ENCODE data around the gene DRGX. TPM values are rescaled to one million over a fixed set of nuclear protein-coding genes. Genes with fewer than 3 reads are reported as not detected.
A peak's percentile ranks its signal among the peaks of the same experiment; 100 is the strongest.

Gene DRGX
- total RNA-seq, 1 experiment from 2014 or later, result not detected

DNA sequence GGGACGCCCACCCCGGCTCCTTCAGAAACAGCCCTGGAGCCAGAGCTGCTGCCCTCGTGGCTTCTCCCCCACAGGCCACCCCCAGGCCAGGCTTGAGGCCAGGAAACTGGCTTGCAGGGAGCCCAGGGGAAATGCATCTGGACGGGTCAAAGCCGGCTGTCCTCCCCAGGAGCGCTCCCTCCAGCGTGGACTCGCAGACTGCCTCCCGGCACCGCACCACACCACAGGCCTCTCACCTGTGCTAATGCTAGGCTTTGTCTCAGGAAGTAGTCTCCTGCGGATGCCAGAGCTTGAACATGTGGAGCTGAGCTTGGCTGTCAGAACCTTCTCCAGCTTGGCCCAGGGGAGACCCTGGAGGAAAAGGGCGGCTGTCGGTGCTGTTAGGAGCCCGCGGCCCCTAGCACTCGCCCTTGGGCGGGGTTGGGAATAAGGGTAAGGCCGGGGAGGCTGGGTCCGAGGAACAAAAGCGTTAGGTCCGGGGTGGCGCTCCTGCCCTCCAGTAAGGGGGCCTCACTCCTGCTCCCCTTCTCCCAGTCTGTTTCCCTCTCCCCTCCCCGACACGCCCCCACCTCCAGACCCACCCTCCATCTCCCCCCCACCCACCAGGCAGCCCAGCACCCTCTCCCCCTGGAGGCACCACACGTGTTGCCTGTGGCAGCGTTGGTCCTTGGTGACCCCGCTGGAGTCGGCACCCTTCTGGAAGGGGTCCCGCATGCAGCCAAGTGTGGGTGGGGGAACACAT lies 21.6 kb upstream of the DRGX start:
- Histone ChIP-seq H3K4me3 (no peak overlapping the region), H3K27me3 (replicated peaks) (0 out of 2 replicates have a peak, but pooled peaks cover 8% of the 10 kb centered on the region), H3K9me3 (replicated peaks) (no peaks in the 10 kb centered on the region), H3K27ac (no peak overlapping the region), H3K4me1 (replicated peaks) (no peaks in the 10 kb centered on the region), H3K36me3 (no peaks in the 10 kb centered on the region)
- DNase-seq (ENCODE audit: low read depth in 1 of 2, low spot score in 2 of 2), result peak in 1 of 2 experiments; percentile 36

DNA sequence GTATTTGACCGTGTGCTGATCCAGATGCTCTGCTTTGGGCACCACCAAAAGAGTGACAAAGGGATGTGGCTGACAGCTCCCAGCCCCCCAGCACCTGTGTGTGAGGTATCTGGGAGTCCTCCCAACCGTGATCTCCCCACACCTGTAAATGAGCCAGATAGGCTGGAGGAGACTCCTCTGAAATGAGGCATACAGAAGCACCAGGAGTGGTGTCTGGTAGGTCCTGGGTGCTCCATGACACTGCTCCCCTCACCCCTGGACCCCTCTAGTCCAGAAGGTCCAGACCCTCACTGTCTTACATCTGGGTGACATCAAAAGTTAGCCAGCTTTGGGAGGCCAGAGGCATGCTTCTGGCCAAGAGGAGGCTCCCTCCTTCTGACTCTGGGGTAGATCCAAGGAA lies 20.0 kb upstream of the DRGX start:
- Histone ChIP-seq H3K4me3 (no peak overlapping the region), H3K36me3 (no peaks in the 10 kb centered on the region), H3K27ac (no peak overlapping the region), H3K27me3 (replicated peaks) (peaks cover 8% of the 10 kb centered on the region; the same call in 1 of the 2 replicates), H3K9me3 (replicated peaks) (no peaks in the 10 kb centered on the region), H3K4me1 (replicated peaks) (no peaks in the 10 kb centered on the region)
- DNase-seq (ENCODE audit: low read depth in 1 of 2, low spot score in 2 of 2), result no peak

DNA sequence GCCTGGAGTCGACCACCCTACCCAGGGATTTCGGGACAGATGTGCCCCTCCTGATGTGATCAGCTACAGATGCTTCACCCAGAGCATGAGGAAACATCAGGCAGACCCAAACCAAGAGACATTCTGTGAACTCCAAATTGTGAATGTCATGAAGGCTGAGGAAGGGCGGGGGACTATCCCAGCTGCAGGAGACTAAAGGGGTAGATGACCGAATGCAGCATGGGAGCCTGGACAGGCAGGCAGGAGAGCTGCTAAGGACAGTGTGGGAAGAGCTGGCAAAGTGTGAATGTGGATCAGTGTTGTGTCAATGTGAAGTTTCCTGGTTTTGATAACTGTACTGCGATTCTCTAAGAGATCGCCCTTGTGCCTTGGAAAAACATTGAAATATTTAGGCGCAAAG lies 19.2 kb upstream of the DRGX start:
- peak in 1 of 2 experiments; percentile 12 for DNase-seq (ENCODE audit: low read depth in 1 of 2, low spot score in 2 of 2)
- Histone ChIP-seq H3K27ac (no peak overlapping the region), H3K4me1 (replicated peaks) (no peaks in the 10 kb centered on the region), H3K27me3 (replicated peaks) (peaks cover 8% of the 10 kb centered on the region; the same call in 1 of the 2 replicates), H3K4me3 (no peak overlapping the region), H3K9me3 (replicated peaks) (no peaks in the 10 kb centered on the region), H3K36me3 (no peaks in the 10 kb centered on the region)

DNA sequence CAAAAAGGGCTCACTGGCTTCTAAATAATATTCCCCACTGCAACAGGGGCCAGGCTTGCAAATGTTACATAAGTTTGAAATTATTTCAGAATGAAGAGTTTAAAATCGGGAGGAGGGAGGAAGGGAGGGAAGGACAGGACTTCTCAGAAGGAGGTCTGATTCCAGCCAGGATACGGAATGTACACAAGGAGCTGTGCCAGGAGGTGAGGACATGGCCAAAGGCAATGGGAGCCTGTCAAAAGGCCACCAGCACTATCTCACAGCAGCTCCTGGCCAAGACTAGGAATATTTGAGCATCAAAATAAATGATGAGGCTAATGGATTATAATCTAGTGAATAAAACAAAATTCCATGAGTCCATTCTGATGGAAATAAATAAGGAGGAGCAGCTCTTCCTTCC lies 18.6 kb upstream of the DRGX start:
- Histone ChIP-seq H3K4me1 (replicated peaks) (no peaks in the 10 kb centered on the region), H3K4me3 (no peak overlapping the region), H3K27ac (no peak overlapping the region), H3K9me3 (replicated peaks) (no peaks in the 10 kb centered on the region), H3K36me3 (no peaks in the 10 kb centered on the region), H3K27me3 (replicated peaks) (peaks cover 8% of the 10 kb centered on the region; the same call in 1 of the 2 replicates)
- no peak for DNase-seq (ENCODE audit: low read depth in 1 of 2, low spot score in 2 of 2)

DNA sequence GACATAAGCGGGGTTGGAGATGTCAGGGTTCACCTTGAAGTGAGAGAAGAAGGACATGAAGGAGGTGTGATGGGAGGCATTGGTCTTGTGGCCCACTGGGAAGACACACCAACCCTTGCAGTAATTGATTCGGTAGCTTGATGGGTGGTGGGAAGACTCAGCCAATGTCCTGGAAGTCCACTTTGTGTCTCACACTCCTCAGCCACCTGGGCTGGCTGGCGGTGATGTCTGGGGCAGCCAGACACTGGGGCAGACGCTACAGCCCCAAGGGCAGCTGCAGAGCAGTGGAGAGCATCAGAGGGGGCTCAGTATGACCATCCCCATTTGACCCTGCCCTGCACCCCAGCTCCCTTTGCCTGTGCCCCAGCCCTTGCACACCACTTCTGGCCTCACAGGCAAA lies 16.7 kb upstream of the DRGX start:
- Histone ChIP-seq H3K4me3 (no peak overlapping the region), H3K36me3 (no peaks in the 10 kb centered on the region), H3K27ac (no peak overlapping the region), H3K9me3 (replicated peaks) (no peaks in the 10 kb centered on the region), H3K4me1 (replicated peaks) (no peaks in the 10 kb centered on the region), H3K27me3 (replicated peaks) (peaks cover 12% of the 10 kb centered on the region)
- DNase-seq (ENCODE audit: low read depth in 1 of 2, low spot score in 2 of 2), result peak in 1 of 2 experiments; percentile 28

DNA sequence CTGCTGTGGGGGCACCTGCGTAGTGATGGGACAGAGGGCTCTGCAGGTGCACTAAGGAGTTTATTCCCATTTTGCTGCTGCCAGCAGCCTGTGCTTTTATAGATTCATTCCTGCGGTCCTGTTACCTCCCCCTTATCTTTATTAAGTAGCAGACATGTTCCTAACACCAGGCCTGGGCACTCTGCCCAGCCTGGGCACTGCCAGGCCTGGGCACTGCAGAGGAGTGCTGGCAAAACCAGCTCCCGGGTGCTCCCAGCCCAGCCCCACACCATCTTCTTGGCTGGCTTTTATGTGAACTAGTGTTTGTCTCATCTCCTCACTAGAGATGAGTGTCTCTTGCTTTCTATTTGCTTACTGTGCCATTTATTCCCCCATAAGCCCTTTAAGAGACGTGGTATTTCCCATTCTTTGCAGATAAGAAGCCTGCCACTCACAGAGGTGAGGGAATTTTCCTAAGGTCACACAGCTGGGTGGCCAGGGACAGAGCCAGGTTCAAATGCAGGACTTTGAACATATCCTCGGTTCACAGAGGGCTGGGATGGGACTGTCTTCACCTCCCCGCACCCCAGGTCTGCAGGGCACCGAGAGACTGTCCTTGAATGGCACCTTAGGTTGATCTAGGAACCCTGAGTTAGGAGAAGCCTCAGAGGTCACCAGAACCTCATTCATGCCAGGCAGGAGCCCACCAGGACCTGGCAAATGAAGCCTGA lies 14.6 kb upstream of the DRGX start:
- Histone ChIP-seq H3K36me3 (no peaks in the 10 kb centered on the region), H3K4me1 (replicated peaks) (no peaks in the 10 kb centered on the region), H3K4me3 (no peak overlapping the region), H3K27me3 (replicated peaks) (peaks cover 12% of the 10 kb centered on the region), H3K27ac (no peak overlapping the region), H3K9me3 (replicated peaks) (no peaks in the 10 kb centered on the region)
- peak in 1 of 2 experiments; percentile 20 for DNase-seq (ENCODE audit: low read depth in 1 of 2, low spot score in 2 of 2)

DNA sequence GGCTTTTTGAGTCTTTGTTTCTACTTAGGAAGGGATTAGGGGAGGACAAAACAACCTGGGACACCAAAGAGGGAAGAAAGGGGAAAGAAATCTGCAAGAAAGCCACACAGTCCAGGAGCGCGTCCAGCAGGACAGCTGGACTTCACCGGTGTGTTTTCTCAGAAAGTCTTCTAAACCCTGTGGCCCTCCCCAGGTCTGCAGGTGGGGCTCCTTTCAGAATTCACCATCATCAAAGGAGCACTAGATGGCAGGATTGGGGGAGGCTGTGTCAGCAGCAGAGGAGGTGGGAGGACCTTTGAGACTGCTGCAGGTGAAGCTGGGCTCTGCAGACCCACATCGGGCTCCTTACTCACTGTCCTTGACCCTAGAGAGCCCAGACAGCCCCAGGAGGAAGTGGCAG lies 13.9 kb upstream of the DRGX start:
- no peak overlapping the region for H3K27ac ChIP-seq
- H3K4me3 ChIP-seq, result no peak overlapping the region
- DNase-seq (ENCODE audit: low read depth in 1 of 2, low spot score in 2 of 2), result peak in 1 of 2 experiments; percentile 25
- H3K9me3 ChIP-seq (replicated peaks), result no peaks in the 10 kb centered on the region
- H3K4me1 ChIP-seq (replicated peaks), result no peaks in the 10 kb centered on the region
- H3K36me3 ChIP-seq, result no peaks in the 10 kb centered on the region
- H3K27me3 ChIP-seq (replicated peaks), result peaks cover 8% of the 10 kb centered on the region

DNA sequence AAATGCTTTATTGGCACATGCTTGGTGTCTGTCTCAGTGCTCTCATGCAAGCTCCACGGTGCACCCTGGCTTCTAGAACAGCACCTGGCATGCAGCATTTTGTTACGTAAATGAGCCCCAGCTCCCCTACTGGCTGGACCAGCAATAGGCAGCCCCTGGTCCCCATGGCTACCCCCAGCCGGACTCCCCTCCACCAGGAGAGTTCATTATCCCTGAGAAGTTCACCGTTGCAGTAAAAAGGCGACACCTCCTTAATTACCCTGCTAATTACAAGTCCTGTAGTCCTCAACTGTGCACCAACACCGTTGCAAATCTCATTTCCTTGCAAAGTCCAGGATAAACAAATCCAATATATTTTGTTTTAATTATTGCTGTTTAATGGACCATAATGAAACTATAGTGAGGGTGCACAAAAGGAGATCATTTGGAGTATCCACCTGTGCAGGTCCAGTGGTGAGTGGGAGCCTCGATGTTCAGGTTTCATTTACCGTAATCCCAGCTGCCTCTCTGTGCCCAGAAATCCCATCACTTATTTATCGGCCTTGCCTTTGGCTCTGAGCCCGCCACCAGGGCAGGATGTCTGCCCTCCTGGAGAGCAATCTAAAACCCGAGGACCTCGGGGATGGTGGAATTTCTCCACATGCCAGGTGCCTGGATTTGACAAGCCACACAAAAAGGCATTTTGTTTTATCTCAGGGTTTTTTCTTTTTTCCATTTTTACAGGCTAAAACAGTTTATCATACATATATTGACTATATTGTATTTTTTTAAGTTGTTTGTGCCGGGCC lies 12.8 kb upstream of the DRGX start:
- no peaks in the 10 kb centered on the region for H3K9me3 ChIP-seq (replicated peaks)
- peak in 1 of 2 experiments; percentile 24 for DNase-seq (ENCODE audit: low read depth in 1 of 2, low spot score in 2 of 2)
- no peaks in the 10 kb centered on the region for H3K4me1 ChIP-seq (replicated peaks)
- no peak overlapping the region for H3K27ac ChIP-seq
- H3K4me3 ChIP-seq, result no peak overlapping the region
- peaks cover 7% of the 10 kb centered on the region for H3K27me3 ChIP-seq (replicated peaks)
- H3K36me3 ChIP-seq, result no peaks in the 10 kb centered on the region

DNA sequence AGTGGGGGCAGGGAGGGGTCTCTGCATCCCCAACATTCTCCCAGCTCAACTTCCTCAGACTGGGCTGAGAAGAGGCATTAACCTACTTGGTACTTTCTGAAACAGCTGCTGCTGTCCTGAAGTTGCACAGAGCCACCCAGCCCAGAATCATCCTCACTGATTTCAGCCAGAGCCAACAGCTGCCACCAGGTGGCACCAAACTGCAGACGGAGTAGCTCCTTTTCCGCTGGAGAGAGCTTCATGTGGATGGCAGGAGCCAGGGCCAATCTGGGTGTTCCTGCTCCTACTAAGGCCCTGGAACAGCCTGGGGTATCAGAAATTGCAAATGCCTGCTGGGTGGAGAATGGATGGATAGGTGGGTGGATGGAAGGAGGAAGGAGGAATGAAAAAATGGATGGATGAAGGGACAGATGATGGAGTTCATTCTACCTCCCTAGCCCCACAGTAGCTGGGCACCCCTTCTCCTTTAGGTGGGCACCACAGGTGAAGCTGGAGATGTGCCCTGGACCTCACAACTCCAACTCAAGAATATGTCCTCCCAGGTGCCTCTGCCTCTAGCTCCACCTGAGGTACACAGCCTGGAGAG lies 11.8 kb upstream of the DRGX start:
- DNase-seq (ENCODE audit: low read depth in 1 of 2, low spot score in 2 of 2), result peak; percentile 62 to 77
- no peaks in the 10 kb centered on the region for H3K9me3 ChIP-seq (replicated peaks)
- H3K27ac ChIP-seq, result no peak overlapping the region
- peaks cover 7% of the 10 kb centered on the region for H3K27me3 ChIP-seq (replicated peaks)
- H3K36me3 ChIP-seq, result no peaks in the 10 kb centered on the region
- no peaks in the 10 kb centered on the region for H3K4me1 ChIP-seq (replicated peaks)
- no peak overlapping the region for H3K4me3 ChIP-seq

DNA sequence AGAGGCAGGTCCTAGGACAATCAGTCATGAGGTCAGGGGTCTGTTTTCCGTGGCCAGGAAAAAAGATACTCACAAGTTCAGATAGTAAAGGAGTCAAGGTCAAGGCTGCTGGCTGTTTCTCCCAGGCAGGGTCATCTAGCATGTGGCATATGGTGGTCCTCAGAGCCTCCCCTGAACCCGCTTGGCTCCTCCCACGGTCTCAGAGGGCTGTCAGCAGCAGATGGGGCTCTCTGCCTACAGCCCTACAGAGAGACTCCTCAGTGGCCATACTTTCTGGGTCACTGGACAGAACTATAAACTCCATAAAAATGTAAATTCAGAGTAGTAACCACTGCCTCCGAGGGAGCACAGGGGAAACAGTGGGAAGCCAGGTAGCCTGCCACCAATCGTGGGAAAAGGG lies 11.3 kb upstream of the DRGX start:
- no peaks in the 10 kb centered on the region for H3K36me3 ChIP-seq
- peak in 1 of 2 experiments; percentile 27 for DNase-seq (ENCODE audit: low read depth in 1 of 2, low spot score in 2 of 2)
- H3K4me1 ChIP-seq (replicated peaks), result no peaks in the 10 kb centered on the region
- H3K4me3 ChIP-seq, result no peak overlapping the region
- H3K27me3 ChIP-seq (replicated peaks), result peaks cover 7% of the 10 kb centered on the region
- H3K27ac ChIP-seq, result no peak overlapping the region
- no peaks in the 10 kb centered on the region for H3K9me3 ChIP-seq (replicated peaks)

DNA sequence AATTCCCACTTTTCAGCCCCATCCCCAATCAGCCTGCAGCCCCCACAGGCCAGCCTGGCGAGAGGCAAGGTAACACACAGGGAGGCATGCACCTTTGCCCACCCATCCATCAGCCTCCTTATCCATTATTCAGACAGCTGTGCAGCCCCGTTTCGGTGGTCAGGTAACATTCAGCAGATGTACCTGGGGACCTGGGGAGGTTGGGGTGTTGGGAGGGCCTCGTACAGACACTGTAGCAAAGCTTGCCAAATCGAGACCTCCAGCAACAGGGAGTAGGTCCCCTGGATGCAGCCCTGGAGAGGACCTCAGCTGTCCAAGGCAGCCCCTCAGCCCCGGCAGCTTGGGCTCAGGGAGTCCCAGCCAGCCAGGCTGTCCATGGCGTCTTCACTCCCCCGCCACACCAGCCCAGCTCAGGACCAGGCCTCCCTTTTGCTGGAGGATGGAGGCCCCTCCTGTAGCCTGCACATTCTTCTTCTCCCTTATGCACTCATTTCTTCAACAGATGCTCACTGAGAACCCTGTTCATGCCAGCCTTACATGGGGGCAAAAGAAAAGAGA lies 8.5 kb upstream of the DRGX start:
- Histone ChIP-seq H3K27me3 (replicated peaks) (peaks cover 19% of the 10 kb centered on the region), H3K4me3 (no peak overlapping the region), H3K9me3 (replicated peaks) (no peaks in the 10 kb centered on the region), H3K27ac (no peak overlapping the region), H3K36me3 (no peaks in the 10 kb centered on the region), H3K4me1 (replicated peaks) (no peaks in the 10 kb centered on the region)
- peak in 1 of 2 experiments; percentile 34 for DNase-seq (ENCODE audit: low read depth in 1 of 2, low spot score in 2 of 2)

DNA sequence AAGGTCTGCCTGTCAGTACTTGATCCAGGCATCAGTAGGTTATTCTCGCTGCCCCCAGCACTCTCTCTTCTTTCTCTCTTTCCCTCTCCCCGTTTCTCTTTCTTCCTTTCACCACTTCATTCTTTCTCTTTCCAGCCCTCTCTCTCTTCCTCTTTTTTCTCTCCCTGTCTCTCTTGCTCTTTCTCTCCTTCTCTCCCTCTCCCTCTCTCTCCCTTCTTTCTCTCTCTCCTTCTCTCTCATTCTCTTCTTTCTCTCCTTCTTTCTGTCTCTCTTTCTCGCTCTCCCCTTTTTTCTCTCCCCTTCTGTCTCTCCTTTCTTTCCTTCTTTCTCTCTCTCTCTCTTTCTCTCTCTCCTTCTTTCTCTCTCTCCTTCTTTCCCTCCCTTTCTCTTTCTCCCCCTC lies 7.5 kb upstream of the DRGX start:
- Histone ChIP-seq H3K4me3 (no peak overlapping the region), H3K4me1 (replicated peaks) (peaks cover under 1% of the 10 kb centered on the region), H3K9me3 (replicated peaks) (no peaks in the 10 kb centered on the region; the same call in 1 of the 2 replicates), H3K27me3 (replicated peaks) (peaks cover 23% of the 10 kb centered on the region), H3K36me3 (no peaks in the 10 kb centered on the region), H3K27ac (no peak overlapping the region)
- no peak for DNase-seq (ENCODE audit: low read depth in 1 of 2, low spot score in 2 of 2)

DNA sequence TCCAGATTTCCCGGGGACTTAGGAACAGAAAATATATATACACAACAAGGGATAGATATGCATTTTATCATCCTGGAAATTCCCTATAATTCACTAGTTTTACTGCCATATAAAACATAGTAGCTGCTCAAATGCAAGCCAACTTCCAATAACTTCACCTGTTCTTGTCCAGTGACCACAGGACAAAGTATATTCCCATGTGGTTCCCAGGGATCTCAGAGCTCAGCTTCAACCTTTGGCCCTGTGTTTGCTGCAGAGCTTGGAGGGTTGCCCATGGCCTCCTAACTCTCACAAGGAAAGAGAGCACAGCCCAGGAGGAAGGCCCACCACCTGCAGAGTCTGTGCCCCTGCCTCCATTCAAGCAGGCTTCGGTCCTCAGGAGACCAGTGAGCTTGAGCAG lies 4.5 kb upstream of the DRGX start:
- Histone ChIP-seq H3K4me3 (no peak overlapping the region), H3K27ac (no peak overlapping the region), H3K36me3 (no peaks in the 10 kb centered on the region), H3K27me3 (replicated peaks) (peaks cover 53% of the 10 kb centered on the region), H3K4me1 (replicated peaks) (peaks cover 4% of the 10 kb centered on the region), H3K9me3 (replicated peaks) (no peaks in the 10 kb centered on the region; the same call in 1 of the 2 replicates)
- DNase-seq (ENCODE audit: low read depth in 1 of 2, low spot score in 2 of 2), result no peak

Data from SJSA1 (cell line).